NCI-H2029 (cell line): ENCODE data around the gene KIF4A.
"Not testable (repeated sequence)": the region's sequence is repeated elsewhere in the genome, so short reads cannot be mapped to it uniquely, and the experiment has no call there.

Experiments used
- DNase-seq: peaks from one replicate; lab custom pipeline; 2025; lab: John Stamatoyannopoulos, UW

Gene KIF4A, protein sequence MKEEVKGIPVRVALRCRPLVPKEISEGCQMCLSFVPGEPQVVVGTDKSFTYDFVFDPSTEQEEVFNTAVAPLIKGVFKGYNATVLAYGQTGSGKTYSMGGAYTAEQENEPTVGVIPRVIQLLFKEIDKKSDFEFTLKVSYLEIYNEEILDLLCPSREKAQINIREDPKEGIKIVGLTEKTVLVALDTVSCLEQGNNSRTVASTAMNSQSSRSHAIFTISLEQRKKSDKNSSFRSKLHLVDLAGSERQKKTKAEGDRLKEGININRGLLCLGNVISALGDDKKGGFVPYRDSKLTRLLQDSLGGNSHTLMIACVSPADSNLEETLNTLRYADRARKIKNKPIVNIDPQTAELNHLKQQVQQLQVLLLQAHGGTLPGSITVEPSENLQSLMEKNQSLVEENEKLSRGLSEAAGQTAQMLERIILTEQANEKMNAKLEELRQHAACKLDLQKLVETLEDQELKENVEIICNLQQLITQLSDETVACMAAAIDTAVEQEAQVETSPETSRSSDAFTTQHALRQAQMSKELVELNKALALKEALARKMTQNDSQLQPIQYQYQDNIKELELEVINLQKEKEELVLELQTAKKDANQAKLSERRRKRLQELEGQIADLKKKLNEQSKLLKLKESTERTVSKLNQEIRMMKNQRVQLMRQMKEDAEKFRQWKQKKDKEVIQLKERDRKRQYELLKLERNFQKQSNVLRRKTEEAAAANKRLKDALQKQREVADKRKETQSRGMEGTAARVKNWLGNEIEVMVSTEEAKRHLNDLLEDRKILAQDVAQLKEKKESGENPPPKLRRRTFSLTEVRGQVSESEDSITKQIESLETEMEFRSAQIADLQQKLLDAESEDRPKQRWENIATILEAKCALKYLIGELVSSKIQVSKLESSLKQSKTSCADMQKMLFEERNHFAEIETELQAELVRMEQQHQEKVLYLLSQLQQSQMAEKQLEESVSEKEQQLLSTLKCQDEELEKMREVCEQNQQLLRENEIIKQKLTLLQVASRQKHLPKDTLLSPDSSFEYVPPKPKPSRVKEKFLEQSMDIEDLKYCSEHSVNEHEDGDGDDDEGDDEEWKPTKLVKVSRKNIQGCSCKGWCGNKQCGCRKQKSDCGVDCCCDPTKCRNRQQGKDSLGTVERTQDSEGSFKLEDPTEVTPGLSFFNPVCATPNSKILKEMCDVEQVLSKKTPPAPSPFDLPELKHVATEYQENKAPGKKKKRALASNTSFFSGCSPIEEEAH

GRCh38 chrX:70289793-70290770, at the start of gene KIF4A, which contains the start of gene PDZD11:
Gene KIF4A (plus strand): TSS chrX:70290104. CDS start chrX:70290459, 355 bp downstream.
Gene PDZD11 (minus strand): TSS chrX:70289927. CDS start chrX:70289341, 586 bp downstream.
- DNase-seq = peak; percentile 45

- DNase-seq = no peak
Measured at GRCh38 chrX:70240751-70241150, 49.2 kb upstream of the KIF4A start.

- no peak for DNase-seq
Measured at GRCh38 chrX:70241501-70241900, 48.4 kb upstream of the KIF4A start.

DNA sequence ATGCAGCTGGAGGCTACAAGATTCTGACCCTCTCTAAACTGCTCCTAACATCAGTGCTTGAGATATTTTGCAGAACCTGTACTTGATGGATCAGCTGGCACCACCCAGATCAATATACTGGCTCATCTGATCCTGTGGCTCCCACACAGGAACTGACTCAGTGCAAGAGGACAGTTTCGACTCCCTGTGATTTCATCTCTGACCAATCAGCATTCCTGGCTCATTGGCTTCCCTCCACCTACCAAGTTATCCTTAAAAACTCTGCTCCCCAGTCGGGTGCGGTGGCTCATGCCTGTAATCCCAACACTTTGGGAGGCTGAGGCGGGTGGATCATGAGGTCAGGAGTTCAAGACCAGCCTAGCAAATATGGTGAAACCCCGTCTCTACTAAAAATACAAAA, 46.3 kb upstream of the KIF4A start:
- DNase-seq = not testable (repeated sequence)

- DNase-seq = no peak
Measured at GRCh38 chrX:70244881-70245280, 45.0 kb upstream of the KIF4A start.

DNA sequence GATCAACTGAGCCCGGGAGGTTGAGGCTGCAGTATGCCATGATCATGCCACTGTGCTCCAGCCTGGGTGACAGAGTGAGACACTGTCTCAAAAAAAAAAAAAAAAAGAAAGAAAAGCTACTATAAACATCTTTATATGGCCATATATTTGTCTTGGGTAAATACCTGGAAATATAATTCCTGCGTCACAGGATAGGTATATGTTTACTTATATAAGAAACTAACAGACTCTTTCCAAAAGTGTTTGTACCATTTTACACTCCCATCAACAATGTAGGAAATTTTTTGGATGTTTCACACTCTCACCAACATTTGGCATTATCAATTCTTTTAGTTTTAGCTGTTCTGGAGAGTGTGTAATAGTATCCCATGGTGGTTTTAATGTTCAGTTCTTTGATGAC, 42.7 kb upstream of the KIF4A start:
- DNase-seq = no peak

- no peak for DNase-seq
Measured at GRCh38 chrX:70252491-70252890, 37.4 kb upstream of the KIF4A start.

- no peak for DNase-seq
Measured at GRCh38 chrX:70253377-70254062, 36.4 kb upstream of the KIF4A start.

DNA sequence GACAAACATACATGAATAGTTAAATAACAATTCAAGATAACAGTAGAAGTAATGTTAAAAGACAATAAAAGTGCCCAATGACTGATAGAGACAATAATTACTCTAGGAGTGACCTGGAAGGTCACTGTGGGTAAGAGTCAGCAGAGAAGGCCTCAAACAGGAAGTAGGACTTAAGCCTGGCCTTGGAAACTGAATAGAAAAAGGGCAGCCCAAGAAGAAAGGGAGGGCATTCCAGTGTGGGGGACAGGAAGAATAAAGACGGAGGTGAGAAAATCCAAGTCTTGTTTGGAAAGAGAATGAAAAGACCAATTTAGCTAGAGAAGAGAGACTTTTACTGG, 35.9 kb upstream of the KIF4A start:
- no peak for DNase-seq

- DNase-seq = no peak
Measured at GRCh38 chrX:70254909-70255308, 35.0 kb upstream of the KIF4A start.

GRCh38 chrX:70255452-70255851, 34.5 kb upstream of the KIF4A start:
- no peak for DNase-seq

- DNase-seq = no peak
Measured at GRCh38 chrX:70257423-70258288, 32.2 kb upstream of the KIF4A start.

GRCh38 chrX:70260104-70260503, 29.8 kb upstream of the KIF4A start, which contains the start of gene P2RY4:
Gene P2RY4 (minus strand): TSS chrX:70260204. CDS start chrX:70259624, 580 bp downstream.
- no peak for DNase-seq

- peak; percentile 57 for DNase-seq
Measured at GRCh38 chrX:70262952-70263567, 26.8 kb upstream of the KIF4A start.

GRCh38 chrX:70264784-70265183, 25.1 kb upstream of the KIF4A start:
- DNase-seq = no peak

- no peak for DNase-seq
Measured at GRCh38 chrX:70268034-70268433, 21.9 kb upstream of the KIF4A start, which contains the start of gene ARR3. Gene ARR3 (plus strand): TSS chrX:70268334. CDS start chrX:70269386, 1,052 bp downstream.

DNA sequence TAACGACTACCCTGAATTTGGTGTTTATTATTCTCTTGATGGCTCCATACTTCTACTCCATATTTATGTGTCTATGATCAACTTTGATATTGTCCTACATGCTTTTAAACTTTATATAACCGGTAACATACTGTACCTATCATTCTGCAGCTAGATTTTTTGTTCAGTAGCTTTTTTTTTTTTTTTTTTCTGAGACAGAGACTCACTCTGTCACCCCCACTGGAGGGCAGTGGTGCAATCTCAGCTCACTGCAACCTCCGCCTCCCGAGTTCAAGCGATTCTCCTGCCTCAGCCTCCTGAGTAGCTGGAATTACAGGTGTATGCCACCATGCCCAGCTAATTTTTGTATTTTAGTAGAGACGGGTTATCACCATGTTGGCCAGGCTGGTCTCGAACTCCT, 15.9 kb upstream of the KIF4A start:
- DNase-seq = not testable (repeated sequence)

GRCh38 chrX:70279081-70279480, 10.8 kb upstream of the KIF4A start:
- no peak for DNase-seq

- DNase-seq = no peak
Measured at GRCh38 chrX:70280573-70280972, 9.3 kb upstream of the KIF4A start.
